Activated naive CD8-positive, alpha-beta T cell treated with anti-CD3 and anti-CD28 coated beads for 36 hours (primary cell): ENCODE measurements around the gene MYH8. TPM values are rescaled to one million over a fixed set of nuclear protein-coding genes. Genes with fewer than 3 reads are reported as not detected.

Source experiments
- DNase-seq: peaks from one replicate; pipeline ENCODE4 v3.0.0; 2021
- H3K27ac Mint-ChIP-seq: one replicate; pipeline ENCODE4 v1.8.0; 2022; ENCODE audit warnings: mild to moderate bottlenecking, moderate library complexity, mixed read lengths
- H3K27me3 Mint-ChIP-seq: one replicate; pipeline ENCODE4 v1.8.0; 2022; ENCODE audit warnings: mild to moderate bottlenecking, mixed read lengths
- H3K36me3 Mint-ChIP-seq: one replicate; pipeline ENCODE4 v1.8.0; 2021; ENCODE audit warnings: mild to moderate bottlenecking, mixed read lengths
- H3K4me1 Mint-ChIP-seq: one replicate; pipeline ENCODE4 v1.8.0; 2021; ENCODE audit warnings: mixed read lengths
- H3K4me3 Mint-ChIP-seq: one replicate; pipeline ENCODE4 v1.8.0; 2022; ENCODE audit warnings: mild to moderate bottlenecking, moderate library complexity, mixed read lengths
- H3K9me3 Mint-ChIP-seq: one replicate; pipeline ENCODE4 v1.8.0; 2022; ENCODE audit warnings: mixed read lengths
- total RNA-seq, 2 experiments: library from RNA; stranded (reverse); gene quantifications; one replicate each; pipeline ENCODE4 v1.2.3, GENCODE V29; 2021

MYH8 gene
- total RNA-seq, 2 experiments from 2014 or later = not detected

DNA sequence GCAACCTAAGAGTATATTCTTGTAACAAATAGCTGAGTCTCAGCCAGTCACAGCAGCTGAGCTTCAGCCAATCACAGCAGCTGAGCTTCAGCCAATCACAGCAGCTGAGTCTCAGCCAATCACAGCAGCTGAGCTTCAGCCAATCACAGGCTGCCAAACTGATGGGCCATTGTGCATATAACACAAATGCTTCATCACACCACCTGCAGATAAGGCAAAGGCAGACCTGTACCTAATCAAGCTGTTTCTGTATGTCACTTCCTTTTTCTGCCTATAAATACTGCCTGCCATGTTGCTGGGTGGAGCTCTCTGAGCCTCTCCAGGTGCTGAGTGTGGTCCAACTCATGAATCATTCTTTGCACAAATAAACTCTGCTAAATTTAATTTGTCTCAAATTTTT is 68.9 kb downstream of the MYH8 start:
- Mint-ChIP-seq H3K27me3 (peaks cover 2% of the 10 kb centered on the region), H3K4me1 (no peaks in the 10 kb centered on the region), H3K9me3 (no peaks in the 10 kb centered on the region), H3K36me3 (no peaks in the 10 kb centered on the region), H3K27ac (no peak overlapping the region), H3K4me3 (no peak overlapping the region)
- DNase-seq = no peak

DNA sequence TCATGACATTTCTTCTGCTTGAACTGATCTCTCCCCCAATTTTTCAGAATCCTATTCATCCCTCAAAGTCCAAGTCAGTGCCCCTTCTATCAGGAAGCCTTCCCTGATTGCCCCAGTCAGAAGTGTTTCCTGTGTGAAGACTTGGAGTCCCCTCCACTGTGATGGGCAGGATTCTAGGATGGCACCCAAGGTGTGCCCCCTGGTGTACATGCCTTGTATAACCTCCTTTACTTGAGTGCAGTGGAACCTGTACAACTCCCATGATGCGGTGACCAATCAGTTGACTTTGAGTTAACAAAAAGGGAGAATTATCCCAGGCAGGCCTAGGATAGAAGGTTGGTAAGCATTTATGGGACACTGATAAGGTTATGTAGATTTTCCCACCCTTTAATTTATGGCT is 72.3 kb downstream of the MYH8 start:
- no peaks in the 10 kb centered on the region for H3K9me3 Mint-ChIP-seq
- H3K27ac Mint-ChIP-seq = no peak overlapping the region
- no peaks in the 10 kb centered on the region for H3K36me3 Mint-ChIP-seq
- H3K4me3 Mint-ChIP-seq = no peak overlapping the region
- H3K4me1 Mint-ChIP-seq = no peaks in the 10 kb centered on the region
- peaks cover 2% of the 10 kb centered on the region for H3K27me3 Mint-ChIP-seq
- no peak for DNase-seq

DNA sequence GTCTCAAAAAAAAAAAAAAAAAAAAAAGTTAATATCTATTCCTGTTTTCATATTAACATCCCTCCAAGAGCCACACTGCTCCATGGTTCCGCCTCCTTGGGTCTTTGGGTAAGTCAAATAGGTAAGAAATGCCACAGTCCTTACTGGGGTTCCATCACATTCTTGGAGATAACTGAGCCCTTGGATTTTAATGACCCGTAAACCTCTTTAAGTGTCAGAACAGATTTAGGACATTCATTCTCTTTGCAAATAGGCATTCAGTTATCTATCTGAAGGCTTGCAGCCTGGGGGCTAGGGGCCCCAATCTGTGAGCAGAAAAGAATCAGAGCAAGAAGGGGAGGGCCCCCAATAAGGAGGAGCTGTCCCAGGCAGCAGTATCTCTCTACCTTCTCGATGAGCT is 76.9 kb downstream of the MYH8 start:
- peaks cover 12% of the 10 kb centered on the region for H3K27me3 Mint-ChIP-seq
- H3K9me3 Mint-ChIP-seq = no peaks in the 10 kb centered on the region

More for the DNA sequence above, 76.9 kb downstream of the MYH8 start:
- Mint-ChIP-seq H3K4me3 (no peak overlapping the region), H3K4me1 (no peaks in the 10 kb centered on the region), H3K36me3 (no peaks in the 10 kb centered on the region), H3K27ac (no peak overlapping the region)
- DNase-seq = no peak

Other genes with a start within 250 kb of the MYH8 start
- gene GAS7, start 223.3 kb downstream of the MYH8 start, total RNA-seq = 1 to 10 TPM in 1 of 2 experiments, under 1 TPM in 1; 0.76 to 1.2 TPM
- gene MYH13, start 48.9 kb downstream of the MYH8 start, total RNA-seq = not detected
- gene MYH4, start 47.6 kb upstream of the MYH8 start, total RNA-seq = not detected
- gene MYH1, start 96.6 kb upstream of the MYH8 start, total RNA-seq = not detected
- not detected for gene MYH2, start 127.7 kb upstream of the MYH8 start, total RNA-seq
- gene MYH3, start 235.4 kb upstream of the MYH8 start, total RNA-seq = 1 to 10 TPM; 3.2 to 3.4 TPM